GM18873 (cell line): ENCODE results near the gene BATF.
"Not testable (repeated sequence)": the region's sequence is repeated elsewhere in the genome, so short reads cannot be mapped to it uniquely, and the experiment has no call there.

Source experiments
- ATAC-seq: cut with Tn5 transposase; IDR thresholded peaks from one replicate; pipeline ENCODE4 v1.9.1; 2021; ENCODE audit warnings: mild to moderate bottlenecking, moderate library complexity, moderate number of reproducible peaks; ENCODE audit not compliant: unreplicated experiment, low FRiP score

The BATF gene, protein sequence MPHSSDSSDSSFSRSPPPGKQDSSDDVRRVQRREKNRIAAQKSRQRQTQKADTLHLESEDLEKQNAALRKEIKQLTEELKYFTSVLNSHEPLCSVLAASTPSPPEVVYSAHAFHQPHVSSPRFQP

DNA sequence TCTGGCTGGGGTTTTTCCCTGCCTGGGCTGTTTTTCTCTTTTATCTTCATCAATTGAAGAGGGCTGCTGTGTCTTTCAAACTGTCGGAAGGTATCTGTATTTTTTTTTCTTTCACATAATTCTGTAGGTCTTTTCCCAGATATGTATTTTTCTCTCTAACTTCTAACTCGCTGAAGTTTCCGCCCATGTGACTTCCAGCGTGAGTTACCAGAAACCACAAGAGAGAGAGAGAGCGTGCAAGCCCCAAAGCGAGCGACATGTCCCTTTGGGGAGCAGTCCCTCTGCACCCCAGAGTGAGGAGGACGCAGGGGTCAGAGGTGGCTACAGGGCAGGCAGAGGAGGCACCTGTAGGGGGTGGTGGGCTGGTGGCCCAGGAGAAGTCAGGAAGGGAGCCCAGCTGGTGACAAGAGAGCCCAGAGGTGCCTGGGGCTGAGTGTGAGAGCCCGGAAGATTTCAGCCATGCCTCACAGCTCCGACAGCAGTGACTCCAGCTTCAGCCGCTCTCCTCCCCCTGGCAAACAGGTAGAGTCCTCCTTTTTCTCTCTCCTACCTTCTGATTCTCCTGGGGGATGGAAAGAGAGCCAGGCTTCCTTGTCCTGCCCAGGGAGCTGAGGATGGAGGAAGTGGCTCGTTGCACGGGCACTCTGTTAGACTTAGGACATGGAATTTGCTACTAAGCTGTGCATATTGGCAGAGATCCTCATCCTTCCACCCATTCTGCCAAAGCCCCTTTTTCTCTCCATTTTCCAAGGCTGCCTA is at the start of gene BATF:
Gene BATF, plus strand, starts transcription at position 246 of the 759 bp plus-strand sequence. Its CDS starts 214 bp downstream, at position 460.
- ATAC-seq = peak; percentile 46

DNA sequence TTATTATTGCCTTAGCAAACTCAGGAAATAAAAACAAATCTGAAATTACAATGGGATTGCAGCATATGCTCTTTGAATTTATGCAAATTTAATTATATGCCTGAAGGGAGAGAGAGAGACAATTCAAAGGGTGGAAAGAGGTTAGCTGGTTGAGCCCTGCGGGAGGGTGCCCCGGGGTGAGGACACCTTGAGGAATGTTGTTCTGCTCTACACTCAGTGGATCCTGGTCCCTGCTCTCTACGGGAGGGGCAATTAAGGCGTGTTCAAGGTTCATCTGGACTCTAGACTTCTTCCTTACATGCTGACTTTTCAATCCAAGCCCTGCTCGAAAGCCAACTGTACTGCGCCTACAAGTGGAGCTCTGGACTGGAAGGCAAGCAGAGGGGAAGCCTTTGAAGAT is 48.1 kb upstream of the BATF start:
- ATAC-seq = not testable (repeated sequence)

DNA sequence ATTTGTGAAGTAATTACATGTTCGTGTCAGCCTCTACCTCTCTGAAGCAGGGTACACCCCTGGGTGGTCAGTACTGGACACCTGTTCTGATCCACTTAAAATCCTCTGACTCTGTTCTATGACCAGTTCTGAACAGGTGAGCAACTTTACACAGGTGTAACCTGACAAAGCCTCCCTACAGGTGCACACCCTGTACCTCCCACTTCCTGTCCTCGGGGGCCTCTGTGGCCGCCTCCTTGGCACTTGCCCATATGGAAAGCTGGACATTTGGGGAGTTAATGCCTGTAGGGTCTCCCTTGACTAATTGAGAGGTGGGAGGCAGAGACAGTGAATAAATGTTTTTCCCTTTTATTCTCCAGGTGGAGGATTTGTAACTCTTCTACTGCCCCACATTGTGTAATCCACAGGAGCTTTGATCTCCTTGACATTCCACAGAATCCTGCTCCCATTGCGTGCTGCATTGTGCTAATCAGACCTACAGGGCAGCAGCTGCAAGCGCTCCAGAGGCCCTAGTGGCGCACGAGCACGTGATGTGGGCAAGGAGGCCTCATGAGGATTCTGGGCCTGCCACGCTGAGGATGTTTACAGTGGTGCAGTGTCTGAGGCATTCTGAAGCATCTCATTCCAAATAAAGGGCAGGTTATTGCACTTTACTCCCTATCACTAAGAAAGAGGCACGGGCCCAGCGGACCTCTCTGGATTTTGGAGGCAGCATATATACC is 45.8 kb upstream of the BATF start:
- ATAC-seq = no peak

DNA sequence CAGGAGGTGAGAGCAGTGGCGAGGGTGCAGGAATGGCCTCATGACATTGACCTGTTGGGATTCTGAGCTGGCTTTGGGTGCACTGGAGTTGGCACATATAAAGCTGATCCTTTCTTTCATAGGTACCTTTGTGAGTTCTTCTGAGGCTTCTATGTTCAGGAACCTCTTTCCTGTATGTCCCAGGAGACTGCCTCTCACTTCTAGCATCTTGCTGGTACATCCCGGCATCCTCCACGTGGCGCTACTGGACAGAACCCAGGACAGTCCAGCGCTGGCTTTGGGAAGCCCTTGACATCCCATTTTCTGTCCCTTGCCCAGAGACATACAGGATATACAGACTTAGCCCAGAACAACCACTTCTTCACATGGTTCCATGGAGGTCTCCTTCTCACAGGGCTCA is 44.4 kb upstream of the BATF start:
- ATAC-seq = no peak

DNA sequence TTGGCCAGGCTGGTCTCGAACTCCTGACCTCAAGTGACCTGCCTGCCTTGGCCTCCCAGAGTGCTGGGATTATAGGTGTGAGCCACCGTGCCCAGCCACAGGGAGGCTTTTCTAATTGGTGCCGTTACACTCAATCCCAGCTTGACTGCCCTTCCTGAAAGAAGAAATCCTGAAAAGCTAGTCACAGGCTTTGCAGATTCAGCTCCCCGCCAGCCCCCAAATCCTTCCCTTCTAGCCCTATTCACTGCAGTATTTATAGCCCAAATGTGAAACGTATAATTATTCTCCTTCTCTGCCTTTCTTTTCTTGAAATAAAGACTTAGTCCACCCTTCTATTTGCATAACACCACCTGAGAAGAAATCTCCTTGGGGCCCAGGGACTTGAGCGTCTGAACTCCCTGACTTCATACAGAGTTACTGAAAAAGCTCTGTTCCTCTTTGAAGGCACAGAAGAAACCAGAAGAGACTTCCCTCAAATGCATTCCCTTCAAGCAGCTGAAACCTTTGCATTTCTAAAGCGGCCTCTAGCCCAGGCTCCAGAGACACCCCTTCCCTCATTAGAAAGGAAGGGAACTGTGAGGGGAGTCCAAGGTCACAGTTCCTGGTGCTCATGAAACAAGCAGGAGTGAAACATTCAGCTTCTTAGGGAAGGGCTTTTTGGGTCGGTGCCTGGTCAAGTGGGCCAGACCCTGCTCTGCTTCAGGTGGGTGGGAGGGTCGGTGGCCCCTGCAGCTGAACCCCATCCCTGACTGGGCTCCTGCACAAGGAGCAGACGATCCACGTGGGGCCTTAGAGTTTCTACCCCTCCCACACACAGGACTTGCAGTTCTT is 42.3 kb upstream of the BATF start:
- no peak for ATAC-seq

DNA sequence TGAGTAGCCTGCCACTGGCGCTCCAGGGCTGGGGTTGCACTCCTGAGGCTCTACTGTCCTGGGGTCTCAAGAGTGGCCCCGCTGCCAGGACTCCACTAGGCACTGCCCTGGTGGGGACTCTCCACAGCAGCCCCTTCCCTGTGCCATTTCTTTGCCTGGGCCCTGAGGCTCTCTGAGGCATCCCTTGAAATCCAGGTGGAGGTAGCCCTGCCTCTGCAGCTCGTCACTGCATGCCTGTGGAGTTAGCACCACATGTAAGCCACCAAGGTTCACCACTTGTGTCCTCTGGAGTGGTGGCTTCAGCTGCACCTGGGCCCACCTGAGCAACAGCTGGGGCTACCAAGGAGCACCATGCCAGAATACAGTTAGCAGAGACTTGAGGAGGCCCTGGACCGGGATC is 39.9 kb upstream of the BATF start:
- ATAC-seq = no peak

DNA sequence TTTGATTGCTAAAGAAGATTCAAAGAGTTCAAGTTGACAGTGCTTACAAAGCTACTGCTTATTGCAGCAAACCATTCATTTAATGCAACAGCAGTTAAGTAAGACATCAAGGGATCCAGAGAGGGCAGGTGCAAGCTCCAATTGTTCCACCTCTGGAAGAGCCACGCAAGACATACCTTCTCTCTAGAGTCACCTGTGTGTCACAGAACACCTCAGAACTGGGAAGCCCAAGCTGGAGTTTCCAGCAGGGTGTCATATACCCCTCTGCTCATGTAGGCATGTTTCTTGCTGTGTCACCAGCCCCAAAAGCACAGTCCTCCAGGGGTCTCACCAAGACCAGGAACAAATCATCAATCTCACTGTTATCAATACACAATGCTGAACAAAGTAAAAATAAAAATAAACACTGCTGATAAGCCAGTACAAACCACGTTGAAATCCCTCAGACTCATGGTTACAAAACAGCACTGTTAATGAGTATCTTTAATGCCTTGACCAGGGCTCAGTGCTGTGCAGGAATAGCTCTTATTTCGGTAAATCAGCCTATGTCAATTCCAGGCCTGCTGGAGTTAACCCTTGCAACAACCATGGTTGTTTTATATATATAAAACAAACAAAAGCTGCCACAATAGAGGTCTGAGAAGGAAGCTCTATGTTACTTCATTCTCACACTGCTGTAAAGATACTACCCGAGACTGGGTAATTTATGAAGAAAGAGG is 37.4 kb upstream of the BATF start:
- ATAC-seq = no peak

DNA sequence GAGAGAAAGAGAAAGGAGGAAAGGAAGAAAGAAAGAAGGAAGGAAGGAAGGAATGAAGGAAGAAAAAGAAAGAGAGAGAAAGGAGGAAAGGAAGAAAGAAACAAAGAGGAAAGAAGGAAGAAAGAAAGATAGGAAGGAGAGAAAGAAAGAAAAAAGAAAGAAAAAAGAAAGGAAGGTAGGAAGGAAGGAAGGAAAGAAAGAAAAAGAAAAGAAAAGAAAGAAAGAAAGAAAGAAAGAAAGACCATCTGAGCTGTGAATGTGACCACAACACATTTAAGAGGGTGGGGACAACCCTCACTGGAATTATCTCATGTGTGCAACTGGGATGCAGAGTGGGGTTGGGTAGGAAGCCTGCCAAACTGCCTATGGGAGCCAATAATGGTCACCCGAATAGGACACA is 36.0 kb upstream of the BATF start:
- ATAC-seq = no peak

DNA sequence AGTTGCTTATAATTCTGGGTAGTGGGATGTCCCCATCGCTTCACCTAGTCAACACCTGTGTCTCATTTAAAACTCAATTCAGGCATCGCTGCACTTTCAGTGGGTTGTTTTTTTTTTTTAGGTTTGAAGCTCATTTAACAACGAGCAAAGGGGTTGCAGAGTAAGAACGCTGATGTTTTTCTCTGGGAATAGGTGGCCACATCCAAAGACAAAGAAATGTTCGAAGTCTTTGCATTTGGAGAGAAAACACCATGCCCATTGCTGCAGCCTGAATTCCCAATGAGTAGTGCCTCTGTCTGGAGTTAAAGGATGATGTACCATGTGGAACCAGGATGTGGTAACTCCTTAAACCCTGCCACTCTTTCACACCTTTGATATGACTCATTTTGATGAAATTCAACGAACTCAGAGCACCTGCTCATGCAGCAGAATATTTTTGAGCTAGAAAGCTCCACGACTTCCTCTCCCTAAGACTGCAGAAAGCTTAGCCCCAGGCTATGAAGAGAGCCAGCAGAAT is 35.1 kb upstream of the BATF start:
- peak; percentile 61 for ATAC-seq

DNA sequence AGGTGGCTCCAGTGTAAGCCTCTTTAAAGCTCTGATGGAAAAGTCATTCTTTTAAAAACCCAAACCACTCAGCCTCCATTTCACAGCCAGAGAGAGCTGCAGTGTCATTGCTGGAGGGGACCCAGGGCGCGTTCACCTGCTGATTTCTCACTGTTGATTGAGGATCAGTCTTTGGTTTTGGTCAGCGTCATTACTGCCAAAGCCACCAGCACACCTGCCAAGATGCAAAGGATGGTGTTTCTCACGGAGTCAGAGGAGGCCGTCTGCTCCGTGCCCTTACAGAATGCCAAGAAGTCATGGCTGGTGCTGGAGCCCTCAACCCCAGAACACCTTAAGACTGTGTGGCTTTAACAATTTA is 32.8 kb upstream of the BATF start:
- no peak for ATAC-seq

DNA sequence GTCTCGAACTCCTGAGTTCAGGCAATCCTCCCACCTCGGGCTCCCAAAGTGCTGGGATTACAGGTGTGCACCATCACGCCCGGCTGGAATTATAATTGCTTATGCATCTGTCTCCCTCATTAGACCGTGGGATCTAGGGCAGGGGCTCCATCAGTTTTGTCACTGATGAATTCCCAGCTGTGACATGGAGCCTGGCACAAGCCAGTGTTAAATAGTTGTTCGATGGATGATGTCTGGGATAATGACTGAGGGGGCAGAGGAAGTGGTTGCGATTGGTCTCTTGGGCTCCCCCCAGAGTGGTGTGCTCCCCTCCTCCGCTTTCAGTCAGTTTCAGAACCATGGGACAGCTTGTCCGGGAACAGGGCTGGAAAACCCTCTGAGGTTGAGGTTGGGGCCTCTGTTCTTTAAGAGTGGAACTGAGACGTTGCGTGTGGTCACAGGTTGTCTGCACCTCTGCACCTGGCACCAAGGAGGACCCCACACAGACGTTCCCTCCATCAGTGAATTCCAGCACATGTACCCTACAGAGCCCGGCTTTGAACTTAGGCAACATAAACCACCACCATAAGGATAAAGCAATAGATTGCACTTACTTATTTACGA is 30.8 kb upstream of the BATF start:
- ATAC-seq = no peak

DNA sequence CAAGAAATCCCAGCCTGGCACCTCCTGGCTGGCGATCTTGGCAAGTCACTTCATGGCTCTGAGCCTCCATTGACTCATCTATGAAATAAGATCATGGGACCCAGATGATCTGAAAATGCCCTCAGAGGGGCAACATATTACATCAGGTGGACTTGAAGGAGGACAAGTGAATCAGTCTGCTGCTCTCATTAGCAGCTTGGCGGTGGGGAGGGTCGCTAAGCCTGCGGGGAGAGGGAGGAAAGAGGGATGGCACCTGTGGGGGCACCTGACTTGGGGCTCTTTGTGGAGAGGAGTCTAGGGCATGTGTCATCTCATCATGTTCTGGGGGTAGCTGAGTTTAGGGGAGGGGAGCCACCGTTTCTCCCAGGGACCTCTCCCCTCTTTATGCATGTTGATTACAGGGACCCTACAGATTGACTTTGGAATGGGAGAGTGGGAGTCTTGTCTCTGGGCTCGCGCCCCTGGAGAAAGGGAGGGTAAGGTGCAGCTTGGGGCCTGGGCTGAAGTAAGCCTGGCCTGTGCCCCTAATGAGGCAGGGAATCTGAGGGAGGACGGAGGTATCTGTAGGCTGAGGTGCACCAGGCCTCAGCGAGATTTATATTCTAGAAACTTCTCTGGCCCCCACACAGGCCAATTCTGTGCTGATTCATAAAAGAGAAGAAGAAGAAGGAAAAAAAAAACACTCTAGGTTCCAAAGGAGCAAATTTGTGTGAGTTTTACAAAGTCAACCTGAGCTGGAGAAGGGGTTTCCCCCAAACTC is 29.3 kb upstream of the BATF start:
- ATAC-seq = no peak

DNA sequence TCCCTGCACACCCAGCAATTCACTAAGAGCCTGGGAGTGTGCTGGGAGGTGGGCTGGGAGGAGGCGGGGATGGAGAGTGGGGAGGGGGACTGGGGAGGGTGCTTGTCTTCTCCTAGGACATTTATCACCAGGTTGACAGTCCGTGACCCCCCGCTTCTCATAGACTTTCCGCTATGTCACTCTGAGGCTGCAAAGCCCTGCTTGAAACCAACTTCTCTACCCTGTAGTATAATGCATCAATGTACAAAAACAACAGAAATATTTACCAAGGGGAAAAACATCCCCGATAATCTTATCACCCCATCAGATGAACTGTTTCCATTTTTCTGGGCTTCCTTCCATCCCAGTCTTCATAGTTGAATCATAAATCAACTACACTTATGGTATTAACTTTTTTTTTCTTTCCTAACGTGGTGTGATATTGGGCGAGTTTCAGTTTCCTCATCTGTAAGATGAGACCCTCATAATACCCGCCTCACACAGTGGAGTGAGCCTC is 28.6 kb upstream of the BATF start:
- no peak for ATAC-seq

DNA sequence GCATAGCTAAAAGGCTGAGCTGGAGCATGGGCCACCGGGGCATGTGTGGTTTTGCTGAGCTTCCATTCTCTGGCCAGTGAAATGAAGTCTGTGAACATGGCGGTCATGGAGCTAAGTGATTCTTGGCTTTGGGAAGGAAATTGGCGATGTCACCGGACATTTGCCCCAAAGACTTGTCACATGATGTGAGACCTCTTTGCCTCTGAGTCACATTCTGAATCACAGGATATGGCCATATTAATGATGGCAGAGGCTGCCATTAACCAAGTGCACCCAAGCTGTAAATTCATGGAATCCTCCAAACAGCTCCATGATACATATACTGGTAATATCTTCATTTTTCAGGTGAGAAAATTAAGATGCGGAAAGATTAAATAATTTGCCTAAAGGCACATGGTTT is 27.4 kb upstream of the BATF start:
- ATAC-seq = no peak

DNA sequence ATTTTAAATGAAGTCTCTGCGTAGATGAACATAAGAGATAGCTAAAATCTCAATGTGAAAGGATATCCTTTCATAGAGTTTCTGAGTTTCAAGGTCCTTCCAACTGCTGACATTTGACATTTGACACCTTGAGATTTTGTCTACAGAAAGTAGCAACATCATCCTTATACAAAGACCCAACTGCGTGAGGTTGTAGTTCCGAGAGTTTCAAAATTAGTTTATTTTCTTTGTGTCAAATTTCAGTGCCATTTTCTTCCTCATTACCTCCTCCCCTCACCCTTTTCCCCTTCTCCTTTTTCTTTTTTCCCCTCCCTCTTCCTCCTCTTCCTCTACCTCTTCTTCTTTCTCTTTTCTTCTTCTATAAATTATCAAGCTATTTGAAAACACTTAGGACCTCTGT is 26.9 kb upstream of the BATF start:
- no peak for ATAC-seq

DNA sequence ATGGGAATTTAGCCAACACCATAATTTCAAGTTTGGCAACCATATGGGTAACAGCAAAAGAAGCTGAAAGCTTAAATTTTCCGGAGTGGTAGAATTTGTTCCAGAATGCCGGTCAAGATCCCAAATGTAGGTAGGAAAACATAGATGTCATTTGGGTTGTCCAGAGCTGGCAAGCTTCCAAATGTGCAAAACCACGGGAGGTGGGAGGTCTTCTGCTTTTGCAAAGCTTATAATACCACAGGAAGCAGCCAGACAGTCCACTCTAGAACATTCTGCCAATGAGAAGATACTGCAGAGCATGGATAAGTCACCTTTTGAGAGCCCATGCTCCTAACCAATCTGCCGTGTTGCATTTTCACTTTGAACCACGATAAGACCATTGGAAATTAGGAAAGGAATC is 26.4 kb upstream of the BATF start:
- ATAC-seq = no peak

DNA sequence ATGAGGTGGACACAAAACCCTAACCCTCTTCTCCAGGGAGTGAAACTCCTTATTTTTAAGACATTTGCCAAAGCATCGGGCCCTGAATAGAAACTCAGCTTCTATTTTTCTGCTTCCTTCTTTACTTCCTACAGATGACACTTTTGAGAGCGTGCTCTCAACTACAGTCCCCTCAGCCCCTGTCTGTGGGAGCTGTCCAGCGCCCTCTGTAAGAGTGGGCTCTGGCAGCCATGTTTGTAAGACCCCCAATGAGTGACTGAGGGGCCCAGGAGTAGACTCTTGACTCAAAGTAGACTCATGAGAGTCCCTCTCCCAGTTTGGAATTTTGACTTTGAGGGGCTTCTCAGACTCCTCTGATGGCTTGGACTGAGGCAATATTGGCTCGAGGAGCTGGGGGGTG is 25.5 kb upstream of the BATF start:
- ATAC-seq = no peak

DNA sequence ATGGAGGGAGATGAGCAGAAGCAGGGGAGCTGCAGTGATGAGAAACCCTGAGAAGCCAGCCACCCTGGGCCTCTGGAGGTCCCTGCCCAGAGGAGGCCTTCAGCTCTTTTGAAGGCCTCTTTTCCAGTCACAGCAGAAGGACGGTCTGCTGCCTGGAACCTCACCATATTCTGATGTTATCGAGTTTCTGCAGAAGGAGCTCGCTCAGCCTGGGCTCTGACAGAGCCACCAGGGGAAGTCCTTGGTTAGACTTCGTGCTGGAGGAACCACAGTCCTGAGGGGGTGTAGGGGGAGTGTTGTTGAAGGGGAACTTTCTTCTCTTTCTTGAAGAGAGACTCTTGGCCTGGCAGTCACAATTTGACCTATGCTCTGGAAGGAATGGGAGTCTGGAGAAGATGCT is 25.1 kb upstream of the BATF start:
- ATAC-seq = no peak

DNA sequence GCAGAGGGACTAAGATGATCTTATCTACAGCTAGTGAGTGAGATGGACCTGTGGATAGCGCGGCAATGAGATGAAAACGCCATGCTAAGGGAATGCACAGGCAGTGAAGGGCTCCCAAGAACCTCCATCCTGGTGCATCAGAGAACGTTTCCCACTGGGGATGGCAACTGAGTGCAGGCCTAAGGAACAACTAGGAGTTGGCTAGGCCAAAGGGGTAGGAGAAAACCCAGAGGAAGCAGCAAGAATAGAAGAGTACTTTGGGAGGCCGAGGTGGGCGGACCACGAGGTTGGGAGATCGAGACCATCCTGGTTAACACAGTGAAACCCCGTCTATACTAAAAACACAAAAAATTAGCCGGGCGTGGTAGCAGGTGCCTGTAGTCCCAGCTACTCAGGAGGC is 24.6 kb upstream of the BATF start:
- no peak for ATAC-seq
